ENCODE results near the gene FBF1.
"Not testable (repeated sequence)": the region's sequence is repeated elsewhere in the genome, so short reads cannot be mapped to it uniquely, and the experiment has no call there.

- not testable (repeated sequence) for TF ChIP-seq RAD21 (conservative IDR thresholded peaks at IDR 0.05); CTCF (IDR thresholded peaks at IDR 0.05; ENCODE audit: poor library complexity, severe bottlenecking); EZH2 (IDR thresholded peaks at IDR 0.05; ENCODE audit: borderline replicate concordance, insufficient read depth, low read length, poor library complexity, severe bottlenecking); TAF1 (IDR thresholded peaks at IDR 0.05; ENCODE audit: low read depth); POLR2AphosphoS5 (IDR thresholded peaks at IDR 0.05)
These were observed 28.2 kb upstream of the FBF1 start for GRCh38 chr17:75969044-75969443.
